ENCODE measurements around the gene TRMU.
A peak's percentile ranks its signal among the peaks of the same experiment; 100 is the strongest.

The TRMU gene

GRCh38 chr22:46335201-46336118, at the start of gene TRMU:
Gene TRMU, plus strand, starts transcription at chr22:46335714. Its CDS starts 51 bp downstream, at chr22:46335765.
- H3K4me3 ChIP-seq (ENCODE audit: low read depth, low read length) = peak within 1 kb of the TSS; percentile 87
- peak; percentile 52 for DNase-seq (ENCODE audit: low read depth)
- no peak for TF ChIP-seq CTCF (IDR thresholded peaks at IDR 0.05; ENCODE audit: low read depth, low read length, missing control alignments)

- no peak for TF ChIP-seq CTCF (IDR thresholded peaks at IDR 0.05; ENCODE audit: low read depth, low read length, missing control alignments)
- no peak overlapping the region for H3K4me3 ChIP-seq (ENCODE audit: low read depth, low read length)
- DNase-seq (ENCODE audit: low read depth) = no peak
Measured at GRCh38 chr22:46286006-46286405, 49.5 kb upstream of the TRMU start.

- no peak for TF ChIP-seq CTCF (IDR thresholded peaks at IDR 0.05; ENCODE audit: low read depth, low read length, missing control alignments)
- H3K4me3 ChIP-seq (ENCODE audit: low read depth, low read length) = peak overlapping the region; percentile 80
- DNase-seq (ENCODE audit: low read depth) = no peak
Measured at GRCh38 chr22:46286941-46287872, 48.3 kb upstream of the TRMU start.

- TF ChIP-seq CTCF (IDR thresholded peaks at IDR 0.05; ENCODE audit: low read depth, low read length, missing control alignments) = no peak
- peak overlapping the region; percentile 80 for H3K4me3 ChIP-seq (ENCODE audit: low read depth, low read length)
- peak; percentile 55 for DNase-seq (ENCODE audit: low read depth)
Measured at GRCh38 chr22:46287873-46288751, 47.4 kb upstream of the TRMU start.

GRCh38 chr22:46288846-46289243, 46.7 kb upstream of the TRMU start:
- no peak for DNase-seq (ENCODE audit: low read depth)
- peak overlapping the region; percentile 80 for H3K4me3 ChIP-seq (ENCODE audit: low read depth, low read length)
- TF ChIP-seq CTCF (IDR thresholded peaks at IDR 0.05; ENCODE audit: low read depth, low read length, missing control alignments) = no peak

GRCh38 chr22:46289244-46289891, 46.1 kb upstream of the TRMU start:
- no peak overlapping the region for H3K4me3 ChIP-seq (ENCODE audit: low read depth, low read length)
- DNase-seq (ENCODE audit: low read depth) = no peak
- TF ChIP-seq CTCF (IDR thresholded peaks at IDR 0.05; ENCODE audit: low read depth, low read length, missing control alignments) = no peak

Measured in GM12864 (cell line).